ENCODE results near the gene NLRX1.
A peak's percentile ranks its signal among the peaks of the same experiment; 100 is the strongest.

Gene NLRX1

DNA sequence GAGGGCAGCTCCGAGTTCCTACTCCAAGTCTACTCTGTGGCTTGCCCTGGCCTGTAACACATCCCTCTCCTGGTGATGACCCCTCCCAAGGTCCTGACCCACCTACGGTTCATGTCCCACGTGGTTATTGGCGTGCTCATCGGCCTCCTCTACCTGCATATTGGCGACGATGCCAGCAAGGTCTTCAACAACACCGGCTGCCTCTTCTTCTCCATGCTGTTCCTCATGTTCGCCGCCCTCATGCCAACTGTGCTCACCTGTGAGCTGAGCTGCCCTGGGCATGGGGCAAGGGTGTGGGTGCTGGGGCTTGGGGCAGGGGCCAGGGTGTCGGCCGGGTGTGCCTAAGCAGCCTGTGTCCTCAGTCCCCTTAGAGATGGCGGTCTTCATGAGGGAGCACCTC is 10.1 kb upstream of the NLRX1 start:
- Histone ChIP-seq H3K4me1 (ENCODE audit: control insufficient read depth, insufficient read depth, low read depth, low read length) (no peaks in the 10 kb centered on the region), H2BK15ac (ENCODE audit: low read depth, poor library complexity, severe bottlenecking) (no peak overlapping the region), H3K4me3 (ENCODE audit: insufficient read depth in 1 of 2, low read depth in 1 of 2, low read length in 2 of 2) (no peak overlapping the region), H3K18ac (ENCODE audit: low read depth in 1 of 2, low read length in 2 of 2) (no peak overlapping the region), H4K91ac (ENCODE audit: low read length) (no peak overlapping the region), H2AFZ (ENCODE audit: low read depth, low read length) (no peak overlapping the region), H2BK12ac (ENCODE audit: low read length in 2 of 2) (no peak overlapping the region), H3K4me2 (ENCODE audit: low read length, poor library complexity, severe bottlenecking) (no peak overlapping the region), H3K9ac (ENCODE audit: low read length) (no peak overlapping the region), H4K8ac (ENCODE audit: low read length) (no peak overlapping the region), H2BK120ac (ENCODE audit: low read depth, low read length) (no peak overlapping the region), H3K14ac (ENCODE audit: low read length in 2 of 2) (peak overlapping the region in 1 of 2 experiments; percentile 36), H3K79me1 (replicated peaks; ENCODE audit: low read length, poor library complexity, severe bottlenecking) (no peaks in the 10 kb centered on the region), H2AK5ac (ENCODE audit: low read length, severe bottlenecking) (no peak overlapping the region), H3K4ac (ENCODE audit: low read depth in 1 of 2, low read length in 2 of 2) (no peak overlapping the region), H3K9me3 (ENCODE audit: control insufficient read depth, low read length) (no peaks in the 10 kb centered on the region), H3K36me3 (ENCODE audit: control insufficient read depth in 1 of 2, insufficient read depth in 2 of 2, low read depth in 1 of 2, low read length in 2 of 2) (no peaks in the 10 kb centered on the region), H2BK5ac (ENCODE audit: low read depth, low read length, poor library complexity, severe bottlenecking) (no peak overlapping the region), H3K23ac (ENCODE audit: low read length in 2 of 2) (no peak overlapping the region), H3K27ac (ENCODE audit: low read length, poor library complexity, severe bottlenecking) (no peak overlapping the region), H3K27me3 (ENCODE audit: control insufficient read depth in 1 of 2, insufficient read depth in 1 of 2, low read length in 2 of 2) (peaks cover 38 to 65% of the 10 kb centered on the region in 2 experiments)
- DNase-seq, result no peak
- WGBS, result 89% methylated on average over 13 of the region's 13 CpGs

- Histone ChIP-seq H3K18ac (ENCODE audit: low read depth in 1 of 2, low read length in 2 of 2) (no peak overlapping the region), H2AFZ (ENCODE audit: low read depth, low read length) (no peak overlapping the region), H3K4me2 (ENCODE audit: low read length, poor library complexity, severe bottlenecking) (no peak overlapping the region), H3K27me3 (ENCODE audit: control insufficient read depth in 1 of 2, insufficient read depth in 1 of 2, low read length in 2 of 2) (peaks cover 24 to 49% of the 10 kb centered on the region in 2 experiments), H3K4ac (ENCODE audit: low read depth in 1 of 2, low read length in 2 of 2) (no peak overlapping the region), H2BK15ac (ENCODE audit: low read depth, poor library complexity, severe bottlenecking) (no peak overlapping the region), H3K9me3 (ENCODE audit: control insufficient read depth, low read length) (no peaks in the 10 kb centered on the region), H3K23ac (ENCODE audit: low read length in 2 of 2) (no peak overlapping the region), H3K36me3 (ENCODE audit: control insufficient read depth in 1 of 2, insufficient read depth in 2 of 2, low read depth in 1 of 2, low read length in 2 of 2) (no peaks in the 10 kb centered on the region), H2BK5ac (ENCODE audit: low read depth, low read length, poor library complexity, severe bottlenecking) (no peak overlapping the region), H3K9ac (ENCODE audit: low read length) (no peak overlapping the region), H3K79me1 (replicated peaks; ENCODE audit: low read length, poor library complexity, severe bottlenecking) (no peaks in the 10 kb centered on the region), H3K27ac (ENCODE audit: low read length, poor library complexity, severe bottlenecking) (no peak overlapping the region), H4K8ac (ENCODE audit: low read length) (no peak overlapping the region), H3K4me1 (ENCODE audit: control insufficient read depth, insufficient read depth, low read depth, low read length) (no peaks in the 10 kb centered on the region), H4K91ac (ENCODE audit: low read length) (no peak overlapping the region), H3K4me3 (ENCODE audit: insufficient read depth in 1 of 2, low read depth in 1 of 2, low read length in 2 of 2) (no peak overlapping the region), H2AK5ac (ENCODE audit: low read length, severe bottlenecking) (no peak overlapping the region), H2BK120ac (ENCODE audit: low read depth, low read length) (no peak overlapping the region), H2BK12ac (ENCODE audit: low read length in 2 of 2) (no peak overlapping the region), H3K14ac (ENCODE audit: low read length in 2 of 2) (no peak overlapping the region)
- 83% methylated on average over 9 of the region's 9 CpGs for WGBS
- no peak for DNase-seq
Observed at GRCh38 chr11:119160151-119160550, 8.4 kb upstream of the NLRX1 start.

DNA sequence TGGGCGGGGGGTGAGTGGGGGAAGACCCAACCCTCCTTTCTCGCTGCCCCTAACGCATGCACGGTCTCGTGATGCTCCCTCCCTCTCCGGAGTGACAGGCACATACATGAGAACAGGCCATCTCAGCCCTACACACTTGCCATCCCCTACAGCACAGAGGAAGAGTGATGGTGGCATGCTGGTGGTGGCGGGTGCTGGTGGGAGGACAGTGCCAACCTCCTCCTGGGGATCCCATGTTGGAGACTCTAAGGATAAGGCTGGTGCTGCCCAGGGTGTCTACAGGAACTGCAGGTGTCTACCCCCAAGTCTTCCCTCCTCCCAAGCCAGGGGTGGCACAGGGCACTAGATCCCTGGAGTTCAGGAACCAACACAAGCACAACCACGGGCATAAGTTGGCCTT is 6.7 kb upstream of the NLRX1 start:
- Histone ChIP-seq H3K27ac (ENCODE audit: low read length, poor library complexity, severe bottlenecking) (no peak overlapping the region), H2AFZ (ENCODE audit: low read depth, low read length) (no peak overlapping the region), H3K4me3 (ENCODE audit: insufficient read depth in 1 of 2, low read depth in 1 of 2, low read length in 2 of 2) (no peak overlapping the region), H3K4ac (ENCODE audit: low read depth in 1 of 2, low read length in 2 of 2) (no peak overlapping the region), H3K36me3 (ENCODE audit: control insufficient read depth in 1 of 2, insufficient read depth in 2 of 2, low read depth in 1 of 2, low read length in 2 of 2) (no peaks in the 10 kb centered on the region), H2BK12ac (ENCODE audit: low read length in 2 of 2) (no peak overlapping the region), H3K14ac (ENCODE audit: low read length in 2 of 2) (peak overlapping the region in 1 of 2 experiments; percentile 59), H2BK15ac (ENCODE audit: low read depth, poor library complexity, severe bottlenecking) (no peak overlapping the region), H3K23ac (ENCODE audit: low read length in 2 of 2) (no peak overlapping the region), H4K91ac (ENCODE audit: low read length) (no peak overlapping the region), H3K27me3 (ENCODE audit: control insufficient read depth in 1 of 2, insufficient read depth in 1 of 2, low read length in 2 of 2) (peaks cover 24 to 36% of the 10 kb centered on the region in 2 experiments), H3K79me1 (replicated peaks; ENCODE audit: low read length, poor library complexity, severe bottlenecking) (no peaks in the 10 kb centered on the region), H2BK120ac (ENCODE audit: low read depth, low read length) (no peak overlapping the region), H2BK5ac (ENCODE audit: low read depth, low read length, poor library complexity, severe bottlenecking) (no peak overlapping the region), H3K4me1 (ENCODE audit: control insufficient read depth, insufficient read depth, low read depth, low read length) (peaks cover 4% of the 10 kb centered on the region), H3K18ac (ENCODE audit: low read depth in 1 of 2, low read length in 2 of 2) (no peak overlapping the region), H3K9ac (ENCODE audit: low read length) (no peak overlapping the region), H4K8ac (ENCODE audit: low read length) (no peak overlapping the region), H3K4me2 (ENCODE audit: low read length, poor library complexity, severe bottlenecking) (no peak overlapping the region), H3K9me3 (ENCODE audit: control insufficient read depth, low read length) (no peaks in the 10 kb centered on the region), H2AK5ac (ENCODE audit: low read length, severe bottlenecking) (no peak overlapping the region)
- 93% methylated on average over 4 of the region's 8 CpGs for WGBS
- DNase-seq, result no peak

GRCh38 chr11:119166368-119167076 is 2.0 kb upstream of the NLRX1 start:
- Histone ChIP-seq H2AFZ (ENCODE audit: low read depth, low read length) (no peak overlapping the region), H2BK120ac (ENCODE audit: low read depth, low read length) (no peak overlapping the region), H3K23ac (ENCODE audit: low read length in 2 of 2) (no peak overlapping the region), H3K4me1 (ENCODE audit: control insufficient read depth, insufficient read depth, low read depth, low read length) (peaks cover 11% of the 10 kb centered on the region), H3K9ac (ENCODE audit: low read length) (no peak overlapping the region), H3K9me3 (ENCODE audit: control insufficient read depth, low read length) (no peaks in the 10 kb centered on the region), H4K91ac (ENCODE audit: low read length) (no peak overlapping the region), H2AK5ac (ENCODE audit: low read length, severe bottlenecking) (no peak overlapping the region), H3K4me2 (ENCODE audit: low read length, poor library complexity, severe bottlenecking) (no peak overlapping the region), H2BK15ac (ENCODE audit: low read depth, poor library complexity, severe bottlenecking) (no peak overlapping the region), H4K8ac (ENCODE audit: low read length) (no peak overlapping the region), H3K4me3 (ENCODE audit: insufficient read depth in 1 of 2, low read depth in 1 of 2, low read length in 2 of 2) (no peak overlapping the region), H3K4ac (ENCODE audit: low read depth in 1 of 2, low read length in 2 of 2) (no peak overlapping the region), H2BK12ac (ENCODE audit: low read length in 2 of 2) (no peak overlapping the region), H3K18ac (ENCODE audit: low read depth in 1 of 2, low read length in 2 of 2) (no peak overlapping the region), H3K27ac (ENCODE audit: low read length, poor library complexity, severe bottlenecking) (peak overlapping the region; percentile 39), H2BK5ac (ENCODE audit: low read depth, low read length, poor library complexity, severe bottlenecking) (no peak overlapping the region), H3K79me1 (replicated peaks; ENCODE audit: low read length, poor library complexity, severe bottlenecking) (no peaks in the 10 kb centered on the region), H3K14ac (ENCODE audit: low read length in 2 of 2) (no peak overlapping the region), H3K36me3 (ENCODE audit: control insufficient read depth in 1 of 2, insufficient read depth in 2 of 2, low read depth in 1 of 2, low read length in 2 of 2) (peaks cover 0 to 2% of the 10 kb centered on the region in 2 experiments), H3K27me3 (ENCODE audit: control insufficient read depth in 1 of 2, insufficient read depth in 1 of 2, low read length in 2 of 2) (peaks cover 9 to 15% of the 10 kb centered on the region in 2 experiments)
- 48% methylated on average over 8 of the region's 8 CpGs for WGBS
- DNase-seq, result peak; percentile 51
